DMS79 (cell line): Measurements from ENCODE around the gene SDCCAG8.
A peak's percentile ranks its signal among the peaks of the same experiment; 100 is the strongest.

ENCODE experiments used
- DNase-seq: peaks from one replicate; lab custom pipeline; 2025; lab: John Stamatoyannopoulos, UW

The SDCCAG8 gene

DNA sequence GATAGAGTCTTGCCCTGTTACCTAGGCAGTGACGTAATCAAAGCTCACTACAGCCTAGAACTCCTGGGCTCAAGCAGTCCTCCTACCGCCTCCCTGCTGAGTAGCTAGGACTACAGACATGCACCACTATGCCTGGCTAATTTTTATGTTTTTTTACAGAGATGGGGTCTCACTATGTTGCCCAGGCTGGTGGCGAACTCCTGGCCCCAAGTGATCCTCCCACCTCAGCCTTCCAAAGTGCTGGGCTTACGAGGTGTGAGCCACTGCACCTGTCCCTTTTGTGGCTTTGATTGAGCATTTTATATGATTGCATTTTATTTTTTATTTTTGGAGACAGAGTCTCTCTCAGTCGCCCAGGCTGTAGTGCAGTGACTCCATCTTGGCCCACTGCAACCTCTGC lies 25.8 kb downstream of the SDCCAG8 start:
- no peak for DNase-seq

DNA sequence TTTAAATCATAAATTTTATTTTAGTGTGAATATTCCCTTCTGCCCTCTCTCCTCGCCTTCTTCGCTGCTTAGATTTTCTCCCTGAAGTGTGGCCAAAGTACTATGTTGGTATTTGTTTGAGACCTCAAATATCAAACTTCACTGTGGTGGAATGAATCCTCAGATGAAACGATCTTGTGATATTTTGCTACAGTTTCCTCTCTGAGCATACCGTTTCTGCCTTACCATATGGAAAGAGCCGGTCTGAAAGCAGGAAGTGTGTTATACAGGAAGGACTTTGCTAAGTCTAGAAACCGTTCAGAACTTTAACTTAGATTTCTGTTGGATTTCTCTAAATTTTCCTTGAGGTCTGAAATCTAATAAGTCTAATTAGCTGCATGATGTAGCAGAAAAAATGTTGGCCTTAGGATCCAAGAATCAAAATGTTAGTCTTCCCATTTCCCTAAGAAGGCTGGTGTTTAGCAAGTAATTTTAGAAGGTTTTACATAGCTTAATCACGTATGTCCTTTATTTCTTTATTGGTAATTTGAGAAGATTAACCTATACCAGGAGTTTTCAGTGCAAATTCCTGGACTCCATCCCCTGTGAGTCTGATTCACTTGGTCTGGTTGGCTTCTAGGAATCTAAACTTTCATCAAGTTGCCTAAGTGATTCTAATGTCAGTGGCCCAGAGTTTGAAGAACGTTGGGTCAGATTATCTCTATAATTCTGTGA lies 30.7 kb downstream of the SDCCAG8 start:
- DNase-seq: no peak

DNA sequence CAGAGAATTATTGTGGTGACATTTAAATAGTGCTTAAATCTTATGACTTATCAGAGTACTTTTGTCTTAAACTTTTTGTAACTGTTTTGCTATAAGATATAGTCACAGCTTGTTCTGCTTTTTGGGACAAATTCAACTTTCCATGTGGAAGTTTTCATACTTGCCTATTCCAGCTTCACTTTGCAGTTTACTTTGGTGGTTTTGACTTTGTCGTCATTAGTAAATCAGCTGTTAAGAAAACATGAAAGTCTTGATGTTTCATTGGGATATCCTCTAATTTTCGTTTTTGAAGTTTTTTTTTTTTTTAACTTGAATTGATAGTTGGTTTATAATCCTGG lies 31.3 kb downstream of the SDCCAG8 start:
- DNase-seq: no peak

DNA sequence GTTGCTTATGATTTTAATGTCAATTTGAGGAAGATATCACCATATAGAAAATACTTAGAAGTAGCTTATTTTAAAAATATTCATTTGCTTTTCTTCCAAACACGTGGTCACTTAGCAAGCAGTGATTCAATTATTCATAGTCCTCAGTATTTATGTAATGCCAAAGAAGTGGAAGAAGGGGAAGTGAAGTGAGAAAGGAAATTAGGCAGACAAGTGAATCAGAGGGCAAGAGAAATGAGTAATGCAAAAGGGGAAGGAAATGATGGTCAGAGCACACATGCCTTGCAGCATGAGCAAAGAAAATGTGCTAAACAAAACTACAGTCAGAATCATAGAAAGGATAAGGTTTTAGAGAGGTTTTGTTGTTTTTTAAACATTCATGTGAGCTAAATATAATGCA lies 31.8 kb downstream of the SDCCAG8 start:
- DNase-seq: no peak

DNA sequence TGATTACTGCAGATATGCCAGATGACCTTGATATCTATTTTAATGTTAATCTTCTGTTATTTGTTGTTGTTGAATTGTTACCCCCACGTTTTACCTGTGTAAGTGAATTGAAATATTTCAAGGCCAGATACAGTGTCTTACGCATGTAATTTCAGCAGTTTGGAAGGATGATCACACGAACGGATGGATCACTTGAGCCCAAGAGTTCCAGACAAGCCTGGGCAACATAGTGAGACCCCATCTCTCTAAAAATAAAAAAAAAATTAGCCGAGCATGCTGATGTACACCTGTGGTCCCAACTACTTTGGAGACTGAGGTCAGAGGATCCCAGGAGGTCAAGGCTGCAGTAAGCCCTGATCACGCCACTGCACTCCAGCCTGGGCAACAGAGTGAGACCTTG lies 32.2 kb downstream of the SDCCAG8 start:
- no peak for DNase-seq

DNA sequence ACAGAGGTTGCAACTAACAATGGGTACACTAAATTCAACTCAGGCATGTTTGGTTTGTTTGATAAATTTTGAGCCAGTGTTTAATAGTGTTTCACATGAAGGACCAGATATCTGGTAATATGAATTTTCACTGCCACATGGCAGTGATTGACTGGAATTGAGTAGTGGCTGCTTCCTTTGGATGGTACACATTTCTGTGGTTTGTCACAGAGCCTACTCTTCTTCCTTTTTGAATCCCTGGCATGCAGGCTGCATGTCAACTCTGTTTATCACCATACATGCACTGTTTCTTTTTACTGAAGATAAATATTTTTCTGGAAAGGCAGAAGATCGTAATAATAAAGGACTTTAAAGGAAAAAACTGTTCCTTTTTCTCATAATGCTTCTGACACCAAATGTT lies 35.5 kb downstream of the SDCCAG8 start:
- no peak for DNase-seq

DNA sequence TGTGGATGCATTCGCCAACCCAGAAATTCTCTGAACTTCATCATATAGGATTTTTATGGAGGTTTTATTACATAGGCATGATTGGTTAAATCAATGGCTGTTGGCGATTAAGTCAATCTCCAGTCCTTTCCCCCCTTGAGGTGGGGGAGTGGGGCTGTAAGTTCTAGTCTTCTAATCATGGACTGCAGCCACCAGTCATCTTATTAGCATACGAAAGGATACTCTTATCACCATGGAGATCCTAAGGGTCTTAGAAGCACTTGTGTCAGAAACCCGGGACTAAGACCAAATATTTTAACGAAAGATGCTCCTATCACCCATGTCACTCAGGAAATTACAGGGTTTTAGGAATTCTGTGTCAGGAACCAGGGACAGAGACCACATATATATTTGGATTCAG lies 36.3 kb downstream of the SDCCAG8 start:
- no peak for DNase-seq

DNA sequence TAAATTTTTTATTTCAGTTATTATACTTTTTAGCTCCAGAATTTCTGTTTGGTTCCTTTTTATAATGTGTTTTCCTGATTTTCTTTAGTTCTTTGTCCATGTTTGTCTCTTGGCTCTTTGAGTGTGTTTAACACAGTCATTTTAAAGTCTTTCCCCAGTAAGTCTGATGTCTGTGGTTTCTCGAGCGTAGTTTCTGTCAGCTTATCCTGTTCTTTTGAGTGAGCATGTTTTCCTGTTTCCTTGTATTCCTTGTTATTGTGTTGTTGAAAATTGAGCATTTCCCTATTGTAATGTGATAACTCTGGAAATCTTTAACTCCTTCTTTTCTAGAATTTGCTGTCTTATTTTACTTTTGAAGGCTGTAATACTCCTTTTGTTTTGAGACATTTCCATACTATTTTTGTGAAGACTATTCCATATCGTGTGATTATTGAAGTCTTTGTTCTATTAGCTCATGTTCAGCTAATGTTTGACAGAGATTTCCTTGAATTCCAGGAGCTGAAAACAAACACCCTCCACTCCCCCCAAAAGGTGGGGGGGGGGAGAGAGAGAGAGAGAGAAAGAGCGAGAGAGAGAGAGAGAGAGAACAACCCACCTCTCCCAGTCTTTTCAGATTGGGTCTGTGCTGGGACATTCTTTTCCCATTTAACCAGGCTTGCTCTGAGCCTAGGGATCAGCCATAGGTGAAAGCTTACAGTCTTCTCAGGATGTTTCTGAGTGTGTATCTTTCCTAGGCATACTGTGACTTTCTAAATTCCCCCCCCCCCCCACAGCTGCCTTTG lies 38.3 kb downstream of the SDCCAG8 start:
- no peak for DNase-seq

DNA sequence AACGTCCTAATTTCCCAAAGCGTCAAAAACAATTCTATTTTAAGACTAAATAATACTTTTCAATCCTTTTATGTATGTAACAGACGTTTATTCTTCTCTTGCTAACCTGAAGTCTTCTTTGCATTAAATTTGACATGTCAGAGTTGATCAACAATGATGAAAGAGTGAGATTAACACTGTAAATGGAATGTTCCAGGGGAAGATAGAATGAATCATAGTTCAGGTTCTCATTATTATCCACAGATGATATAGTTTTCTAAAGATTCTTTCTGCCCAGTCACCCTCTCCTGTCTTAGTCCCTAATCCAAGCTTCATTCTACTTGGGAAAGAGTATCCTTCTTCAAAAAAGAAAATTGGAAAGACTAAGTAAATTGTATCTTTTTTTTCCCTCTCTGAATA lies 38.9 kb downstream of the SDCCAG8 start:
- no peak for DNase-seq

DNA sequence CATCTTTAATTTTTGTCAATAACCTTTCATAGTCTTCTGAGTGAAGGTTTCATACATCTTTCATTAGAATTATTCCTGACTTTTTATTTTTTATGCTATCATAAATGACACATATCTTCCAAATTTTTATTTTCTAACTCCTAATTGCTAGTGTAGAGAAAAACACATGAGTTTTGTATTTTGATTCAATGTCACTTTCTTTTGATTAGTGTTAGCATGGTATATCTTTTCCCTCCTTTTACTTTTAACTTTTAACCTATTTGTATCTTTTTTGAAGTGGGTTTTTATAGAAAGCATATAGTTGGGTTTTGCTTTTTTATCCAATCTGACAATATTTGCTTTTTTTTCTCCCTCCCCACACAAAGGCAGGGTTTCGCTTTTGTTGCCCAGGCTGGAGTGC lies 43.2 kb downstream of the SDCCAG8 start:
- no peak for DNase-seq

DNA sequence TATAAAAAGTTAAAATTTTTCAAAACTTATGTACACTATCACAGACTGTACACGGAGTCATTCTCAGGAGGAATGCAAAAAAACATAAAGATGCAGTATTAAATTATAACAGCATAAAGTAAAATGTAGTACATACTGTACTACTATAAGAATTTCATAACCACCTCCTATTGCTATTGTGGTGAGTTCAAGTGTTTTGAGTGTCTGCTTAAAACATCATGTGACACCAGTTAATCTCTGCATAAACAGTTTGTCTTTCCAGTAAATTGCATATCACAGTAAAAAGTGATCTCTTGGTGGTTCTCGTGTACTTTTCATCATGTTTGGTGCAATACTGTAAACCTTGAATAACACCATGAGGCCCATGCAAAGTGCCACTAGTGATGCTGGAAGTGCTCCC lies 45.2 kb downstream of the SDCCAG8 start:
- no peak for DNase-seq

DNA sequence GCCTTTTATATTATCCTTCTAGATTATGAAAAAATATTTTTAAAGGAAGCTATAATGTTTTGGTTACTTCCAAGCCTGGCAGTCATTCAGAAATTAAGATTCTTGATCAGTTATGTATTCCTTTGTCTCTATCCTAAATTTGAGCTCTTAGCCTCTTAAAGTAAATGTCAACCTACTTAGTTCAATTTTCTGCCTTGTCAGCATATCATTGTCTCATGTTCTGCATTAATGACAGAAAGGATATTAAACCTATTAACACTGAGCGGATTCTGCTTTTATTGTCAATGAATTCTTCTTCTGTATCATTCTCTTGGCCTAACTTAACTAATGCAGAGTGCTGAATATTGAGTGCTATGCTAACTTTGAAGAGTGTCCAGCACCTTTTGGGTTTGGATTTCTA lies 56.0 kb downstream of the SDCCAG8 start:
- no peak for DNase-seq

DNA sequence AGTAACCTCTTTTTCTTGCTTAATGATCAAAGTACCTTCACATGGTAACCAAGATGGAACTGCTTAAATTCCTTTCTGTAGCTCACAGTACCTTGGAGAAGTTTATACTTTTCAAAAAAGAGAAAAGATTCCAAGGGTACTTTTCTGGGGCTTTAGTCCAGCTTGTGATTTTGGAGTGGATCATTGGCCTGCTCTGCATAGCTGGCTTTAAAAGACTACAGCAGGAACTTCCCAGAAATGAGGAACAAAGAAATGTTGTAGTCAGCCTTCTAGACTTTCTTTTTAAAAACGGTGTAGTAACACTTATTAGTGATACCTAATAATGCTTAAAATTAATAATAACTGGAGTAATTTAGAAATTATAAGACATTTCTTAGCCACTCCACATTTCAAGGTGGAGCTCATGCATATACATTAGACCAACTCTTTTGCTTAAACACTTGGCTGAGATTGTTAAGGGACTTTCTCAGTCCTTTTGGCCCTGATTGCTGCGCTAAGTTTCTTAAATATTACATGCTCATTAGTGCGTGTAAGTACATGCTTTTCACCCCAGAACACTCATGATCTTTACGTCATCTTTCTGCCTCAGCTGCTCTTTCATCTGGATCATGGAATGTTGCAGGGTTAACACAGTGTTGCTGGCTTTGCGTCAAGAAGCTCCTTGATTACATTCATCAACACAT lies 57.3 kb downstream of the SDCCAG8 start:
- peak; percentile 4 for DNase-seq

DNA sequence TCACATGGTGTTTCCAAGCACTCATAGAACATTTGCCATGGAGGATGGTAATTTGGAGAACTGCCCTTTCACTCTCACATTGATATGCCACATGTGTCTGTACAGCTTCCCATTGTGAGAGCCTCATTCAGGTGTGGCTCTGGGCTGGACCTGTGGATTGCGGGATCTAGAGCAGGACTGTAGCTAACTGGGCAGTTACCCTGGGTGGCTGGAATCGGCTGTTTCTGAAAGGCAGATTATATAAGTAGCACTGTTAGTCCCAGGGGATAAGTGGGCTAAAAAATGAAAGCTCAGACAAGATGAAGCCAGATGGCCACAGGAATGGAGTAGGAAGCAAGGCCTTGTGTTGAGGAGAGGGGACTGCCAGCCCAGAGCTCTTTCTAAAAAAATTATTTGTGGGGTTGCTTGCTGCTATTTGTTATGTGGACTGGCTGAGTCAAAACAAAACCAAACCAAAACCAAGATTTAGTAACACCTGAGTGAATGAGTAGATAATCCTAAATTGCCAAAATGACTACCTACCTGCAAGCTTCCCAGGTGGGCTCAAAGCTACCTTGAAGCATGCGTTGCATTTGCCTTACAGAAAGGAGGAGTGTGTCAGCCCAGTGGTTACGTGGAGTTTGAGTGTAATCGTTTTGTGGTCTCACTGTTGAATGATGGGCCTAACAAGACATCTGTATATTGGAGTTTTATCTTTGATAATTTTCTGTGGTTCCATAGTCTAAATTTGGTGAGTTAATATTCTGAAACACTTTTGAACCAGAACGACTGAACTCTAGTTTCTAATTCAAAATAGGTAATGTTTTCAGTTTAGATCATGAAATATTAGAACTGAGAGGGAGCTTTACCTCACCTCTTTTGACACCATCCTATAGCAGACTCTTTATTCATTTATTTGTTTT lies 58.0 kb downstream of the SDCCAG8 start:
- DNase-seq: no peak

DNA sequence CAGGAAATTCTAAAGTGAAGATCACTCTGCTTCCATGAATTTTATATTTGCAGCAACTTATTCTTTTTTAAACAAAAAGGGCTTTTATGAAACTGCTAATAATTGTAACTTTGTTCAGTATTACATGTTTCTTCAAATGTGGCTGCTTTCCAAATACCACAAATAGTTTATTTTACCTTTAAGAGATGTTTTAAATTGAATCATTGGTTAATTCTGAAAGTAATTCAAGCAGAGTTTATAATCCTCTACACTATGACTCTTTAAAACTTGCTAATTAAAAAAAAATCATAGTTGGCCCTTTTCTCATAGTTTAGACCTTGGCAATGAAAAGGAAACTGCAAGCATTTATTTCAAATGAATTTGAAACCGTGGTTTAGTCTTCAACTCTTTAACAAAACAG lies 59.6 kb downstream of the SDCCAG8 start:
- DNase-seq: no peak

DNA sequence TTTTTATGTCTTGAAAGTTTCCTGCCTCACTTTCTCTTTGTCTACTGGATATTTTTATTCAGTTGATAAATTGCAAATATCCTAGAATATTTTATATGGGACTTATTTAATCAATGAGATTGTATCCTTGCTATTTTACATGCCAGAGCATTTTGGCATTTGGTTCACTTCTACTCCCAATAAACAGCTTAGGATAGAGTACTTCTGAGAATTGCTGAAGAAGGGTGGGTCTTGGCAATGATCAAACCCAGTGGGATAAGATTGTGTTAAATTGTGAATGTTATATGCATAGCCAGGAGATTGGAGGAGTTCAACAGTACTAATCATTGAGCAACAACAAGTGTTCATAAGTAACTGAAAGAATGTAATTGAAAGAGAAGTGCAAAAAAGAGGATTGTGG lies 60.1 kb downstream of the SDCCAG8 start:
- DNase-seq: no peak

DNA sequence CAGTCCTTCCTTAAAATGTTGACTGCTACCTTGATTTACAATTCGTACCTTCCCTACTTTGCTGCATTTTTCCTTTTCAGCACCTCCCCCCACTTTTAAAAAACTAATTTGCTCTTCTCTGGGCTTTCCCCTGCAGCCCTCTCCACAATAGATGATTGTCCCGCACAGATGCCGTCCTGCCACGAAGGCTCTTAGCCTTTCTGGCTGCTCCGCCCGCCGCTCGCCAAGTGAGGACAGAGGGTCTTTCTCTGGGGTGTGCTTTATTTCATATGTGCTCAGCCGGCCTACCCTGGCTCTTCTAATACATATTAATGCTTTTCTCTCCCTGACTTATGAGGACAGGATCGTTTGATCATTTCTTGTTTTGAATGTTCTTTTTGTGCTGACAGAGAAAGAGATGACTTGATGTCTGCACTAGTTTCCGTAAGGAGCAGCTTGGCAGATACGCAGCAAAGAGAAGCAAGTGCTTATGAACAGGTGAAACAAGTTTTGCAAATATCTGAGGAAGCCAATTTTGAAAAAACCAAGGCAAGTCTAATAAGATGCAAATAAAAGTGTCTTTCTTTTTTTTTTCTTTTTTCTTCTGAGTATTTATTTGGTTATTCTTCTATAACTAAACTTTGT lies 60.6 kb downstream of the SDCCAG8 start:
- no peak for DNase-seq

DNA sequence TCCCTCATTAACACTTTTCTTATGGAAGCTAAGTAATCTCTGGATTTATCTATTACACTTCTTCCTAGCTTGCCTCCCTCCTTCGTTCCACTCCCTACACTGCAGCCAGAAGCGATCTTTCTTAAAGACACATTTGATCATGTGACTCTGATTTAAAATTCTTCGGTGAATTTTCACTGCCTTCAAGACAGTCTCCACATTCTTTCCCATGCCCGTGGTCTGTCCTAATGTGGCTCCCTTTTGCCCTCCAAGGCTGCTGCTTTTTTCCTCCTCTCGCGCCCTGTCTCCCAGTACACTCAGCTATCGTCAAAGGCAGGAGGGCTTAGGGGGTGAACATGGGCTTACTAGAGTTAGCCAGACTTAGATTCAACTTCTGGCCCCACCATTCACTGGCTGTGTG lies 64.4 kb downstream of the SDCCAG8 start:
- no peak for DNase-seq

DNA sequence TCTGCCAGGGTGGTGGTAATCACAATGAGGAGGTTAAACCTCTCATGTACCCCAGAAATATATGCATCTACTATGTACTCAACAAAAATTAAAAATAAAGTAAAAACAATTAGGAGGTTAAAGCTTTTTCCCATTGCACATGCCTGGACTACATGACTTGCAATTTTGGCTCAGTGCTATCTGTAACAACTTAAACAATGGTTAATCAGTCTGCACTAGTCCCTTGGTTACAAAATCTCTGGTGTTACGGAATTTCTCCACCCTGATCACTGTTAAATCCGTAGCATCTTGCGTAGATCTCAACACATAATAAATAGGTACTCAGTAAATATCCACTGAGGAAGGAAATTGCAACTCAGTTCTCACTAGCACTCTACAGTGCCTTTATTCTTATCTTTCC lies 66.5 kb downstream of the SDCCAG8 start:
- DNase-seq: no peak

DNA sequence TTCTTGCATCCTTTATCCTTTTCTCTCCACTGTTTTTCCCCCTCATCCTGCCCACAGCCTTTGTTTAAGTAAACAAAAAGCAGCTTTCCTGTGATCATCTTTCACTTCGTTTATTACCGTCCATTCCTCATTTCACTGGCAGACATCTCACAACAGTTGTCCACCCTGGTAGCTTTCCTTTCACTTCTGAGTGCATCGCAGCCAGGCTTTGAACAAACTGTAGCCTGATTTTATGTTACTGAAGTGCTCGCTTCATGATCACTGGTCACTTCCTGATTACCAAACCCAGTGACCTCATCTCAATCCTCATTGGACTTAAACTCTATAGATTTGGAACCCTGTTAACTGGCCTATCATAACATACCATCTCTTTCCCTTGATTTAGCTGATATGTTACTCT lies 67.7 kb downstream of the SDCCAG8 start:
- DNase-seq: no peak

DNA sequence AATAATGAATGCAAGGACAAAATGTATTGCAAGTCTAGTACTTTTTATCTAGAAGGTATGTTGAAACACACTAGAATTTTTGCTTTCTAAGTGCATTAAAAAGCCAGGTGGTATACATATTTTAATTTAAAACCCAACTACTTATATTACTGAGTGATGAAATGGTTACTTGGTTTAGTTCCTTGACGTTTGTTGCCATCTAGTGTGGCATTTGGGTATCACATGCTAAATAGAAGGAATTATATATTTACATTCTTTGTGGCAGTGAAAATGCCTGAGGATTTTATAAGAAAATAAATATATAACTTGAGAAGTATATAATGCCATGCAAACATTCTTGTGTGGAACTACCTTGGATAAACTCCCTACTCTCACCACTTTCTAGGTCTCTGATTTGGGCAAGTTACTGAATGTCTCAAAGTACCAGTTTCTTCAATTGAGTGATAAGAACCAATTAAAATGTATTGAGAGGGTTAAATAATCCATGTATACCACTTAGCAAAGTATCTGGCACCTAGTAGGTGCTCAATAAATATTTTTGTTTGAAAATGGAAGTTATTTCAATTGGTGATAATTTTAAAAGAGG lies 69.6 kb downstream of the SDCCAG8 start:
- peak; percentile 20 for DNase-seq
